Glutamatergic neuron (in vitro differentiated cells): ENCODE results near the gene TCFL5. TPM values are rescaled to one million over a fixed set of nuclear protein-coding genes. Genes with fewer than 3 reads are reported as not detected.

Experiments
- DNase-seq: peaks from one replicate; pipeline ENCODE4 v3.0.0; 2022
- H3K27ac Mint-ChIP-seq: one replicate; pipeline ENCODE4 v1.8.0; 2020; ENCODE audit warnings: mild to moderate bottlenecking, mixed read lengths, inconsistent platforms; ENCODE audit not compliant: unreplicated experiment
- H3K27me3 Mint-ChIP-seq: one replicate; pipeline ENCODE4 v1.8.0; 2020; ENCODE audit warnings: mild to moderate bottlenecking, moderate library complexity, mixed read lengths, inconsistent platforms; ENCODE audit not compliant: unreplicated experiment
- H3K36me3 Mint-ChIP-seq: one replicate; pipeline ENCODE4 v1.8.0; 2020; ENCODE audit warnings: mild to moderate bottlenecking, mixed read lengths, inconsistent platforms; ENCODE audit not compliant: unreplicated experiment
- H3K4me1 Mint-ChIP-seq: one replicate; pipeline ENCODE4 v1.8.0; 2020; ENCODE audit warnings: mild to moderate bottlenecking, low read depth, mixed read lengths, inconsistent platforms; ENCODE audit not compliant: unreplicated experiment
- H3K4me3 Mint-ChIP-seq: one replicate; pipeline ENCODE4 v1.8.0; 2020; ENCODE audit warnings: mild to moderate bottlenecking, mixed read lengths, inconsistent platforms; ENCODE audit not compliant: unreplicated experiment
- H3K9me3 Mint-ChIP-seq: one replicate; pipeline ENCODE4 v1.8.0; 2020; ENCODE audit warnings: mild to moderate bottlenecking, moderate library complexity, mixed read lengths, inconsistent platforms; ENCODE audit not compliant: unreplicated experiment
- CTCF ChIP-seq: fragments of 200-600 bp; sonication (generic); IDR thresholded peaks from one replicate; pipeline ENCODE4 v1.5.0; 2021; ENCODE audit not compliant: partially characterized antibody, unreplicated experiment
- total RNA-seq: library from RNA; stranded (reverse); fragmentation: NEBNext Ultra II Directional; extraction: Animal tissue kit (Norgen Biotek cat#: 25700); gene quantifications from one replicate; pipeline ENCODE4 v1.2.1, GENCODE V29; 2021; ENCODE audit not compliant: unreplicated experiment

Gene TCFL5
- total RNA-seq, 1 donor from 2014 or later: 12.6 TPM

GRCh38 chr20:62840244-62841197 lies 21.1 kb downstream of the TCFL5 start:
- no peak overlapping the region for H3K4me3 Mint-ChIP-seq
- no peak for DNase-seq
- H3K27me3 Mint-ChIP-seq: peaks cover 8% of the 10 kb centered on the region
- TF ChIP-seq CTCF: no peak
- peaks cover 7% of the 10 kb centered on the region for H3K9me3 Mint-ChIP-seq
- no peak overlapping the region for H3K27ac Mint-ChIP-seq
- peaks cover 28% of the 10 kb centered on the region for H3K4me1 Mint-ChIP-seq
- H3K36me3 Mint-ChIP-seq: no peaks in the 10 kb centered on the region

GRCh38 chr20:62839816-62840215 lies 21.8 kb downstream of the TCFL5 start:
- H3K27ac Mint-ChIP-seq: no peak overlapping the region
- no peak overlapping the region for H3K4me3 Mint-ChIP-seq
- no peak for TF ChIP-seq CTCF
- H3K4me1 Mint-ChIP-seq: peaks cover 30% of the 10 kb centered on the region
- DNase-seq: no peak
- H3K27me3 Mint-ChIP-seq: peaks cover 6% of the 10 kb centered on the region
- peaks cover 5% of the 10 kb centered on the region for H3K9me3 Mint-ChIP-seq
- H3K36me3 Mint-ChIP-seq: no peaks in the 10 kb centered on the region

GRCh38 chr20:62839261-62839660 lies 22.4 kb downstream of the TCFL5 start:
- Mint-ChIP-seq H3K4me3 (no peak overlapping the region), H3K27me3 (peaks cover 6% of the 10 kb centered on the region), H3K4me1 (peaks cover 29% of the 10 kb centered on the region), H3K9me3 (peaks cover 5% of the 10 kb centered on the region), H3K27ac (no peak overlapping the region), H3K36me3 (no peaks in the 10 kb centered on the region)
- no peak for TF ChIP-seq CTCF
- DNase-seq: no peak

- Mint-ChIP-seq H3K4me1 (peaks cover 23% of the 10 kb centered on the region), H3K27me3 (peaks cover 4% of the 10 kb centered on the region), H3K4me3 (no peak overlapping the region), H3K9me3 (peaks cover 2% of the 10 kb centered on the region), H3K36me3 (no peaks in the 10 kb centered on the region), H3K27ac (no peak overlapping the region)
- TF ChIP-seq CTCF: no peak
- no peak for DNase-seq
Observed at GRCh38 chr20:62838128-62838891, 23.3 kb downstream of the TCFL5 start.

- Mint-ChIP-seq H3K36me3 (no peaks in the 10 kb centered on the region), H3K27ac (no peak overlapping the region), H3K27me3 (peaks cover 5% of the 10 kb centered on the region), H3K4me1 (peaks cover 25% of the 10 kb centered on the region), H3K9me3 (no peaks in the 10 kb centered on the region), H3K4me3 (no peak overlapping the region)
- no peak for DNase-seq
- TF ChIP-seq CTCF: no peak
Observed at GRCh38 chr20:62837790-62838127, 23.9 kb downstream of the TCFL5 start.
